Measurements from ENCODE around the gene SEC61A1. TPM values are rescaled to one million over a fixed set of nuclear protein-coding genes. Genes with fewer than 3 reads are reported as not detected.

Gene SEC61A1
- polyA plus RNA-seq, 3 donors = 62.8 to 136 (median 114) TPM

- peaks cover 6 to 11% (median 9%) of the 10 kb centered on the region in 3 donors for H3K27me3 Mint-ChIP-seq (ENCODE audit: low read depth in 3 of 3)
- peaks cover 13 to 30% of the 10 kb centered on the region in 2 donors for H3K36me3 ChIP-seq (replicated peaks in 1 of 2; ENCODE audit: control insufficient read depth in 1 of 2, insufficient read depth in 2 of 2, low read length in 2 of 2)
- H3K9ac ChIP-seq (ENCODE audit: insufficient read depth, low read length, poor library complexity, severe bottlenecking) = peak overlapping the region; percentile 98
- peaks cover 28 to 36% of the 10 kb centered on the region in 2 donors for H3K4me1 ChIP-seq (ENCODE audit: control insufficient read depth in 1 of 2, insufficient read depth in 2 of 2, low read length in 2 of 2)
- H3K4me1 Mint-ChIP-seq = peaks cover 40% of the 10 kb centered on the region
- H3K4me2 ChIP-seq (replicated peaks; ENCODE audit: extremely low read depth, low read length, poor library complexity, severe bottlenecking) = peak overlapping the region; percentile 90
- peaks cover 22 to 30% of the 10 kb centered on the region in 2 donors for H3K36me3 Mint-ChIP-seq
- H3K27ac Mint-ChIP-seq = peak overlapping the region; percentile 80 to 94 (median 86)
- peaks cover 34% of the 10 kb centered on the region for H4K20me1 ChIP-seq (ENCODE audit: insufficient read depth, low read length)
- peaks cover 2 to 4% of the 10 kb centered on the region in 2 donors for H3K27me3 ChIP-seq (ENCODE audit: control insufficient read depth in 2 of 2, insufficient read depth in 2 of 2, low read length in 2 of 2)
- peak overlapping the region; percentile 81 to 97 (median 86) for H3K4me3 ChIP-seq (replicated peaks in 1 of 3; ENCODE audit: low read depth in 2 of 3, low read length in 3 of 3)
- 10% methylated on average over 10 of the region's 10 CpGs for WGBS (ENCODE audit: insufficient coverage)
- H3K9me3 ChIP-seq (replicated peaks in 1 of 2; ENCODE audit: control insufficient read depth in 1 of 2, insufficient read depth in 1 of 2, low read length in 2 of 2) = no peaks in the 10 kb centered on the region
- no peak for DNase-seq
- intact Hi-C loops (cut with micrococcal nuclease) = loop anchor here in 1 of 2 donors (10.0 kb wide), 2 partner anchors 377 to 457 kb away; partner anchors contain the start of genes ABTB1, MCM2 and TPRA1
- H3K79me2 ChIP-seq (ENCODE audit: insufficient read depth, low read length) = peaks cover 50% of the 10 kb centered on the region
- H2AFZ ChIP-seq (ENCODE audit: insufficient read depth, low read depth, low read length, poor library complexity, severe bottlenecking) = peak overlapping the region; percentile 98
- H3K4me3 Mint-ChIP-seq = peak overlapping the region; percentile 87 to 92
- no peak for TF ChIP-seq CTCF (IDR thresholded peaks at IDR 0.05)
- H3K9me3 Mint-ChIP-seq = no peaks in the 10 kb centered on the region
- peak overlapping the region; percentile 52 to 89 for H3K27ac ChIP-seq (ENCODE audit: low read depth in 1 of 2, low read length in 2 of 2)
Observed at GRCh38 chr3:128051459-128051836, 789 bp upstream of the SEC61A1 start.

GRCh38 chr3:128052595-128053351 is 536 bp downstream of the SEC61A1 start:
- Histone ChIP-seq H3K4me3 (replicated peaks in 1 of 3; ENCODE audit: low read depth in 2 of 3, low read length in 3 of 3) (peak overlapping the region; percentile 82 to 91 (median 86)), H2AFZ (ENCODE audit: insufficient read depth, low read depth, low read length, poor library complexity, severe bottlenecking) (peak overlapping the region; percentile 82), H3K27me3 (ENCODE audit: control insufficient read depth in 2 of 2, insufficient read depth in 2 of 2, low read length in 2 of 2) (no peaks in the 10 kb centered on the region), H3K9me3 (replicated peaks in 1 of 2; ENCODE audit: control insufficient read depth in 1 of 2, insufficient read depth in 1 of 2, low read length in 2 of 2) (no peaks in the 10 kb centered on the region), H4K20me1 (ENCODE audit: insufficient read depth, low read length) (peaks cover 43% of the 10 kb centered on the region), H3K27ac (ENCODE audit: low read depth in 1 of 2, low read length in 2 of 2) (peak overlapping the region; percentile 85 to 89), H3K9ac (ENCODE audit: insufficient read depth, low read length, poor library complexity, severe bottlenecking) (peak overlapping the region; percentile 98), H3K4me2 (replicated peaks; ENCODE audit: extremely low read depth, low read length, poor library complexity, severe bottlenecking) (peak overlapping the region; percentile 90), H3K4me1 (ENCODE audit: control insufficient read depth in 1 of 2, insufficient read depth in 2 of 2, low read length in 2 of 2) (peaks cover 28 to 36% of the 10 kb centered on the region in 2 donors), H3K36me3 (replicated peaks in 1 of 2; ENCODE audit: control insufficient read depth in 1 of 2, insufficient read depth in 2 of 2, low read length in 2 of 2) (peaks cover 22 to 42% of the 10 kb centered on the region in 2 donors), H3K79me2 (ENCODE audit: insufficient read depth, low read length) (peaks cover 58% of the 10 kb centered on the region)
- H3K27ac Mint-ChIP-seq = peak overlapping the region; percentile 91 to 98 (median 94)
- peaks cover 33 to 41% of the 10 kb centered on the region in 2 donors for H3K36me3 Mint-ChIP-seq
- H3K27me3 Mint-ChIP-seq (ENCODE audit: low read depth in 3 of 3) = peaks cover 3 to 9% (median 4%) of the 10 kb centered on the region in 3 donors
- peaks cover 40% of the 10 kb centered on the region for H3K4me1 Mint-ChIP-seq
- 0% methylated on average over 14 of the region's 33 CpGs for WGBS (ENCODE audit: insufficient coverage)
- peak; percentile 18 to 49 (median 34) for DNase-seq
- intact Hi-C loops (cut with micrococcal nuclease) = loop anchor here in 1 of 2 donors (10.0 kb wide), 2 partner anchors 378 to 458 kb away; partner anchors contain the start of genes ABTB1, MCM2 and TPRA1
- H3K9me3 Mint-ChIP-seq = no peaks in the 10 kb centered on the region
- TF ChIP-seq CTCF (IDR thresholded peaks at IDR 0.05) = no peak
- H3K4me3 Mint-ChIP-seq = peak overlapping the region; percentile 91 to 96

Measured in CD14-positive monocyte (primary cell).